Thyroid gland (tissue), 4 donors: ENCODE results near the gene TMEM238.

Source experiments
- CTCF ChIP-seq, 6 experiments: fragments of 200-600 bp in 3 of 6; fragments of 450-650 bp in 3 of 6; sonication (generic) in 3 of 6; IDR thresholded peaks; one replicate each; pipeline ENCODE4 v1.5.1; 2016 to 2019; ENCODE audit warnings: antibody characterized with exemption in 6 of 6, mild to moderate bottlenecking in 2 of 6, inconsistent platforms in 1 of 6, moderate library complexity in 1 of 6
- POLR2A ChIP-seq, 2 donors: fragments of 450-650 bp; IDR thresholded peaks; one replicate each; pipeline ENCODE4 v1.6.1; 2017; ENCODE audit warnings: antibody characterized with exemption in 2 of 2, mild to moderate bottlenecking in 2 of 2, moderate library complexity in 1 of 2

GRCh38 chr19:55360902-55361301 is 23.2 kb downstream of the TMEM238 start:
- no peak for TF ChIP-seq CTCF (IDR thresholded peaks at IDR 0.05)
- TF ChIP-seq POLR2A (IDR thresholded peaks at IDR 0.05) = no peak
